AG09319 (cell line): ENCODE measurements around the gene WBP1L.
A peak's percentile ranks its signal among the peaks of the same experiment; 100 is the strongest.

Source experiments
- DNase-seq: peaks from one replicate; pipeline ENCODE4 v3.0.0-alpha.2; 2010; ENCODE audit warnings: low read depth; ENCODE audit errors: extremely low read depth
- TF ChIP-seq, protein P1 (sequence below): IDR thresholded peaks from 2 replicates; pipeline ENCODE4 v1.5.1; 2011; ENCODE audit warnings: low read depth, mild to moderate bottlenecking, inconsistent platforms, low read length, moderate library complexity

WBP1L gene

DNA sequence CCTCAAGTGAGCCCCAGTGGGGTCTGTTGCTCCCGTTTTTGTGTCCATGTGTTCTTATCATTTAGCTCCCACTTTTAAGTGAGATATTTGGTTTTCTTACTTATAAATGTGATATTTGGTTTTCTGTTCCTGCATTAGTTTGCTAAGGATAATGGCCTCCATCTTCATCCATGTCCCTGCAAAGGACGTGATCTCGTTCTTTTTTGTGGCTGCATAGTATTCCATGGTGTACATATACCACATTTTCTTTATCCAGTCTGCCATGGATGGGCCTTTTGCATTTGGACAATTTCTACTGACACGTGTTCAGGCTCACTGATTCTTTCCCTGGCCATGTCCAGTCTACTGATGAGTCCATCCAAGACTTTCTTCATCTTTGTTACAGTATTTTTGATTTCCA lies 19.8 kb upstream of the WBP1L start:
- TF ChIP-seq, protein P1, sequence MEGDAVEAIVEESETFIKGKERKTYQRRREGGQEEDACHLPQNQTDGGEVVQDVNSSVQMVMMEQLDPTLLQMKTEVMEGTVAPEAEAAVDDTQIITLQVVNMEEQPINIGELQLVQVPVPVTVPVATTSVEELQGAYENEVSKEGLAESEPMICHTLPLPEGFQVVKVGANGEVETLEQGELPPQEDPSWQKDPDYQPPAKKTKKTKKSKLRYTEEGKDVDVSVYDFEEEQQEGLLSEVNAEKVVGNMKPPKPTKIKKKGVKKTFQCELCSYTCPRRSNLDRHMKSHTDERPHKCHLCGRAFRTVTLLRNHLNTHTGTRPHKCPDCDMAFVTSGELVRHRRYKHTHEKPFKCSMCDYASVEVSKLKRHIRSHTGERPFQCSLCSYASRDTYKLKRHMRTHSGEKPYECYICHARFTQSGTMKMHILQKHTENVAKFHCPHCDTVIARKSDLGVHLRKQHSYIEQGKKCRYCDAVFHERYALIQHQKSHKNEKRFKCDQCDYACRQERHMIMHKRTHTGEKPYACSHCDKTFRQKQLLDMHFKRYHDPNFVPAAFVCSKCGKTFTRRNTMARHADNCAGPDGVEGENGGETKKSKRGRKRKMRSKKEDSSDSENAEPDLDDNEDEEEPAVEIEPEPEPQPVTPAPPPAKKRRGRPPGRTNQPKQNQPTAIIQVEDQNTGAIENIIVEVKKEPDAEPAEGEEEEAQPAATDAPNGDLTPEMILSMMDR, result no peak

DNA sequence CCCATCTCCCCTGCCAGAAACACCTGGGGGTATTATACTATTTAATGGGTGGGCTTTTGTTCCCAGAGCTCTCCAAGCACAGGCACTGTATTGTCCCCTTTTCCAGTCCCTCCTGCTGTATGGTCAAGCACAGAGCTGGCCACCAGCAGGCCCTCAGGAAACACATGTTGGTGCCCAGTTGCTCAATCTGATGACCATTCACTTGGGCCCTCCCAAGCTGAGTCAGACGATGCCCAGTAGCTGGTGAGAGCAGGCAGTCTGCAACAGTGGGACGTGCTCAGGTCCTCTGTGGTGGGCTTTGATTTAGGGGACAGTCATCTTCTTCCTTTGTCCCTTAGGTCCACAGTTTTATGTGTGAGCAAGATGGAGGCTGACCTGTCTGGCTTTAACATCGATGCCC lies 17.5 kb upstream of the WBP1L start:
- no peak for DNase-seq
- TF ChIP-seq, protein P1, result no peak

More for the DNA sequence above, 19.8 kb upstream of the WBP1L start:
- no peak for DNase-seq

DNA sequence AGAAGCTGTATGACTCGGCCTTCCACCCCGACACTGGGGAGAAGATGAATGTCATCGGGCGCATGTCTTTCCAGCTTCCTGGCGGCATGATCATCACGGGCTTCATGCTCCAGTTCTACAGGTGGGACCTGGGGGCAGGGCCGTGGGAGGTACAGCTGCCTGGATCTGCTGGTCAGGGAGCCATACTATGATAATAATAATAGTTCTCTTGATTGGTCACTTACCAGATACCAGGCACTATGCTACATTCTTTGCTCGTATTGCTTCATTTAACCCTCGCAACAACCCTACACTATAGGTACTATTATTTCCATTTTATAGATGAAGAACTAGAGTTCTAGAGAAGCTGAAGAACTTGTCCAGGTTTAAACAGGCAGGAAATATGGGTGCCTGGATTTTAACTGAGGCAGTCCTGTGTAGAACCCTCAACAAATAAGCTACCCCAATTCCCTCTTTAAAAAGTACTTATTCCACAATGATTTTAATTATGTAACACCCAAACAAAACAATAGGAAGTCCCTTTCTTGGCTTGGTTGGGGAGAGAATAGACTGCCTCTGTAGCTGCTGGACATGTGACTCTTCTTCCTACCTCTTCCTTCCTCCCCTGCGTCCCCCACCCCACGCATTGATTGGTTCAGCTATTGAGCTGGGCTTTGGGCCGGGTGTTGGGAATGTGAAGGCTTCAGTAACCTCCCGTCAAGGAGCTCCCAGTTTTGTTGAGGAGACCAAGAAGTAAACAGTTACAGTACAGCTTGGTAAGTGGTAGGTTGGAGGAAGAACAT lies 16.5 kb upstream of the WBP1L start:
- TF ChIP-seq, protein P1, result no peak
- DNase-seq, result no peak

DNA sequence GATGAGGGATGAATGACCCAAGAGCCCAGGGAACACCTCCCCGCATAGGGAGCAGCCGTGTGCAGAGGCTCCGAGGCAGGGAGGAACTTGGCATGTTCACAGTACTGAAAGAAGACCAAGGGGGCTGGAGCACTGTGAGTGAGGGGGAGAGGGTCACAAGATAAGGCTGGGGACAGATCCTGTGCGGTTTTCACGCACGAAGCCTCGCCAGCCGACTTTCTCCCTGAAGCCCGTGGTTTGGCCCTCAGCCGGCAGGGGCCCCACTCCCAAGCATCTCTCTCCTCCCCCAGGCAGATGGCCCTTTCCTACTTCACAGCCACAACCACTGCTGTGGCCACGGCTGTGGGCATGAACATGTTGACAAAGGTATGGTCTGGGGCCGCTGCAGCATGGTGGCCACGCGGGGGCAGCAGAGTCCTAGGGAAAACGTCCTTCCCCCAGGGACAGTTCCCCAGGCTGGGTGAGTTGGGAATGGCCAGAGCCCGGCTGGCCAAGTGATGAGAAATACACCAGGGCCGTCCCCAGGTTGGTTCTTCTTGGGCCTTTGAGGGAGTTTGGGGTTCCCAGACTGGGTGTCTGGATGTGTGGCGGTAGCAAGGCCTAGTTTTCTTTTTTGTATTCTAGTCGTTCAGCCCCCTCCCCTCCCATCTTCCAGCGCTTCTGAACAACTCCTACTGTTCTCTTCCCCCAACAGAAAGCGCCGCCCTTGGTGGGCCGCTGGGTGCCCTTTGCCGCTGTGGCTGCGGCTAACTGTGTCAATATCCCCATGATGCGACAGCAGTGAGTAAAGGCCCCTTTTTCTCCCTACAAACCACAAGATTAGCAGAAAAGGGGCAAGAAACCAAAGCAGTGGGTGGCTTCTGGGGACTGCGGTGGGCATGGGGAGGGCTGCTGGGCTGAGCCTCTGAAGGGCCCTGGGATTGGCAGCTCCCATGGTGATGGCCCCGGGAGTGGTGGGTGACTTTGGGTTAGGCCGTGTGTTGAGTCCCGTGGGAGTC lies 14.4 kb upstream of the WBP1L start:
- DNase-seq, result no peak
- TF ChIP-seq, protein P1, result peak; percentile 95

DNA sequence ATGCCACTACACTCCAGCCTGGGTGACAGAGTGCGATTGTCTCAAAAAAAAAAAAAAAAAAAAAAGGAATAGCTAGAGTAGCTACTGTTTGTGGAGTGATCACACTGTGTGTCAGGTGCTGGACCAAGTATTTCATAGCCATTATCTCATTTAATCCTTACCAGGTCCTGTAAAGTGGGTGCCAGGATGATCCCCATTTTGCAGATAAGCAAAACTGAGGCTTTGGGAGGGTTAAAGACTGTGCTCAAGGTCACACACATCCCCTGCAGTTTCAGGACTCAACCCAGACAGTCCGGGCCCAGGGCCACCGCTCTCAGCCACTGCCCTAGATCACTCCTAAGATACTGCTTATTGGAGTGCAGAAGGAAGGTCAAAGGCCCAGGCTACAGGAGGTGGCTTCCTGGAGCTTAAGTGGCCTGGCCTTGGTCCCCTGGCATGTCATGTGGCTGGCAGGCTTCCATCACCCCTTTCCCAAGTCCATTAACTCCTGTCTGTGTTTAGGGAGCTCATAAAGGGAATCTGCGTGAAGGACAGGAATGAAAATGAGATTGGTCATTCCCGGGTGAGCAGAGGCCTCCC lies 12.4 kb upstream of the WBP1L start:
- TF ChIP-seq, protein P1, result no peak
- no peak for DNase-seq

DNA sequence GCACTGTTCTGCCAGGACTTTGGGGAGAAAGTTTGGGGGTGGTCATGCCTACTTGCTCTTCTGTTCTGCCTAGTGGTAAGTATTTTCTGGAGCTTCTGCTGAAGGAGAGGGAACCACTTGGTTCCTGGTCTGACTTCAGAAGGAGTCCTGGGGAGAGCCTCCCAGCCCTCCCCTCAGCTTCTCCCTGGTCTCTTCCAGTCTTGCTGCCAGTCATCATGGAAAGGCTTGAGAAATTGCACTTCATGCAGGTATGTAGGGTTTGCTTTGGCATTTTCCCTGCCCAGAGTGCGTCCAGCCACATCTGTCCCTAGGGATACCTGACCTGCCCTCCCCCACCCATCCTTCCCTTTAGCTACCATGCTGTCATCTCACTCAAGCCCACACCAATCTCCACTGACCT lies 11.1 kb upstream of the WBP1L start:
- TF ChIP-seq, protein P1, result no peak
- DNase-seq, result no peak

DNA sequence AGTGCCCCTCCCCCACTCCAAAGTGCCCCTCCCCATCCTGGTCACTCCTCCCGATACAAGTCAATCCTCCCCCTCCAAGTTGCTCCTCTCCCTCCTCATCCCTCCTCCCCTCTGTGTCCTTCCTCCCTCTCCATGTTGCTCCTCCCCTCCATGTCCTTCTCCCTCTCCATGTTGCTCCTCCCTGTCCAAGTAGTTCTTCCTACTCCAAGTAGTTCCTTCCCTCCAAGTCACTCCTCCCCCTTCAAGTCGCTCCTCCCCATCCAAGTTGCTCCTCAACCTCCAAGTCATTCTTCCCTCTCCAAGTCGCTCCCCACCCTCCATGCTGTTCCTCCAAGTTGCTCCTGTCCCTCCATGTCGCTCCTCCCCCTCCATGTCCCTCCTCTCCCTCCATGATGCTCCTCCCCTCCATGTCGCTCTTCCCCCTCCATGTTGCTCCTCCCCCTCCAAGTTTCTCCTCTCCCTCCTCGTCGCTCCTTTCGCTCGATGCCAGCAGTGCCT lies 8.6 kb upstream of the WBP1L start:
- TF ChIP-seq, protein P1, result no peak
- no peak for DNase-seq
